ENCODE measurements around the gene VASP.

GRCh38 chr19:45527731-45528130 is 20.5 kb downstream of the VASP start:
- TF ChIP-seq POLR2A (IDR thresholded peaks at IDR 0.05; ENCODE audit: low read length) (no peak), GATA1 (IDR thresholded peaks at IDR 0.05; ENCODE audit: low read depth, low read length) (no peak)
